ENCODE data around the gene GAGE12G. TPM values are rescaled to one million over a fixed set of nuclear protein-coding genes. Genes with fewer than 3 reads are reported as not detected.
"Not testable (repeated sequence)": the region's sequence is repeated elsewhere in the genome, so short reads cannot be mapped to it uniquely, and the experiment has no call there.

GAGE12G gene, protein sequence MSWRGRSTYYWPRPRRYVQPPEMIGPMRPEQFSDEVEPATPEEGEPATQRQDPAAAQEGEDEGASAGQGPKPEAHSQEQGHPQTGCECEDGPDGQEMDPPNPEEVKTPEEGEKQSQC
- not detected for total RNA-seq (ENCODE audit: unreplicated experiment)
- long read RNA-seq, result 0 reads

DNA sequence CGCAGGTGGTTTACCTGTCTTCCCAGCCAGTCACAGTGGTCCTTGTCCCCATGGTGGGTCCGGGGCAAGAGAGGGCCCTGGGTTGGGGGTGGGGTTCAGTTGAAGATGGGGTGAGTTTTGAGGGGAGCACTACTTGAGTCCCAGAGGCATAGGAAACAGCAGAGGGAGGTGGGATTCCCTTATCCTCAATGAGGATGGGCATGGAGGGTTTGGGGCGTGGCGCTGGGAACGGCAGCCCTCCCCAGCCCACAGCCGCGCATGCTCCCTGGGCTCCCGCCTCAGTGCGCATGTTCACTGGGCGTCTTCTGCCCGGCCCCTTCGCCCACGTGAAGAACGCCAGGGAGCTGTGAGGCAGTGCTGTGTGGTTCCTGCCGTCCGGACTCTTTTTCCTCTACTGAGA, at the start of gene GAGE12G:
Gene GAGE12G (plus strand): TSS at position 301 of the 400 bp plus-strand sequence. CDS start 1,155 bp downstream, outside the sequence.
- not testable (repeated sequence) for H3K4me3 Mint-ChIP-seq (ENCODE audit: unreplicated experiment); H3K4me1 Mint-ChIP-seq (ENCODE audit: low read depth, unreplicated experiment); H3K36me3 Mint-ChIP-seq (ENCODE audit: unreplicated experiment); DNase-seq; H3K9me3 Mint-ChIP-seq (ENCODE audit: unreplicated experiment); H3K27ac Mint-ChIP-seq (ENCODE audit: unreplicated experiment); H3K27me3 Mint-ChIP-seq (ENCODE audit: unreplicated experiment)

DNA sequence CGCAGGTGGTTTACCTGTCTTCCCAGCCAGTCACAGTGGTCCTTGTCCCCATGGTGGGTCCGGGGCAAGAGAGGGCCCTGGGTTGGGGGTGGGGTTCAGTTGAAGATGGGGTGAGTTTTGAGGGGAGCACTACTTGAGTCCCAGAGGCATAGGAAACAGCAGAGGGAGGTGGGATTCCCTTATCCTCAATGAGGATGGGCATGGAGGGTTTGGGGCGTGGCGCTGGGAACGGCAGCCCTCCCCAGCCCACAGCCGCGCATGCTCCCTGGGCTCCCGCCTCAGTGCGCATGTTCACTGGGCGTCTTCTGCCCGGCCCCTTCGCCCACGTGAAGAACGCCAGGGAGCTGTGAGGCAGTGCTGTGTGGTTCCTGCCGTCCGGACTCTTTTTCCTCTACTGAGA, 38.3 kb upstream of the GAGE12G start, which contains the start of gene GAGE12C:
Gene GAGE12C (plus strand): TSS at position 301 of the 400 bp plus-strand sequence. CDS start 1,155 bp downstream, outside the sequence.
- not testable (repeated sequence) for H3K27me3 Mint-ChIP-seq (ENCODE audit: unreplicated experiment); H3K4me1 Mint-ChIP-seq (ENCODE audit: low read depth, unreplicated experiment); H3K36me3 Mint-ChIP-seq (ENCODE audit: unreplicated experiment); DNase-seq; H3K9me3 Mint-ChIP-seq (ENCODE audit: unreplicated experiment); H3K4me3 Mint-ChIP-seq (ENCODE audit: unreplicated experiment); H3K27ac Mint-ChIP-seq (ENCODE audit: unreplicated experiment)

DNA sequence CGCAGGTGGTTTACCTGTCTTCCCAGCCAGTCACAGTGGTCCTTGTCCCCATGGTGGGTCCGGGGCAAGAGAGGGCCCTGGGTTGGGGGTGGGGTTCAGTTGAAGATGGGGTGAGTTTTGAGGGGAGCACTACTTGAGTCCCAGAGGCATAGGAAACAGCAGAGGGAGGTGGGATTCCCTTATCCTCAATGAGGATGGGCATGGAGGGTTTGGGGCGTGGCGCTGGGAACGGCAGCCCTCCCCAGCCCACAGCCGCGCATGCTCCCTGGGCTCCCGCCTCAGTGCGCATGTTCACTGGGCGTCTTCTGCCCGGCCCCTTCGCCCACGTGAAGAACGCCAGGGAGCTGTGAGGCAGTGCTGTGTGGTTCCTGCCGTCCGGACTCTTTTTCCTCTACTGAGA, 28.8 kb upstream of the GAGE12G start, which contains the start of gene GAGE12D:
Gene GAGE12D (plus strand): TSS at position 301 of the 400 bp plus-strand sequence. CDS start 1,155 bp downstream, outside the sequence.
- not testable (repeated sequence) for H3K9me3 Mint-ChIP-seq (ENCODE audit: unreplicated experiment); DNase-seq; H3K4me1 Mint-ChIP-seq (ENCODE audit: low read depth, unreplicated experiment); H3K4me3 Mint-ChIP-seq (ENCODE audit: unreplicated experiment); H3K36me3 Mint-ChIP-seq (ENCODE audit: unreplicated experiment); H3K27me3 Mint-ChIP-seq (ENCODE audit: unreplicated experiment); H3K27ac Mint-ChIP-seq (ENCODE audit: unreplicated experiment)

DNA sequence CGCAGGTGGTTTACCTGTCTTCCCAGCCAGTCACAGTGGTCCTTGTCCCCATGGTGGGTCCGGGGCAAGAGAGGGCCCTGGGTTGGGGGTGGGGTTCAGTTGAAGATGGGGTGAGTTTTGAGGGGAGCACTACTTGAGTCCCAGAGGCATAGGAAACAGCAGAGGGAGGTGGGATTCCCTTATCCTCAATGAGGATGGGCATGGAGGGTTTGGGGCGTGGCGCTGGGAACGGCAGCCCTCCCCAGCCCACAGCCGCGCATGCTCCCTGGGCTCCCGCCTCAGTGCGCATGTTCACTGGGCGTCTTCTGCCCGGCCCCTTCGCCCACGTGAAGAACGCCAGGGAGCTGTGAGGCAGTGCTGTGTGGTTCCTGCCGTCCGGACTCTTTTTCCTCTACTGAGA, 19.2 kb upstream of the GAGE12G start, which contains the start of gene GAGE12E:
Gene GAGE12E (plus strand): TSS at position 301 of the 400 bp plus-strand sequence. CDS start 1,155 bp downstream, outside the sequence.
- DNase-seq; H3K4me1 Mint-ChIP-seq (ENCODE audit: low read depth, unreplicated experiment); H3K36me3 Mint-ChIP-seq (ENCODE audit: unreplicated experiment); H3K9me3 Mint-ChIP-seq (ENCODE audit: unreplicated experiment); H3K27ac Mint-ChIP-seq (ENCODE audit: unreplicated experiment); H3K4me3 Mint-ChIP-seq (ENCODE audit: unreplicated experiment); H3K27me3 Mint-ChIP-seq (ENCODE audit: unreplicated experiment): not testable (repeated sequence)

DNA sequence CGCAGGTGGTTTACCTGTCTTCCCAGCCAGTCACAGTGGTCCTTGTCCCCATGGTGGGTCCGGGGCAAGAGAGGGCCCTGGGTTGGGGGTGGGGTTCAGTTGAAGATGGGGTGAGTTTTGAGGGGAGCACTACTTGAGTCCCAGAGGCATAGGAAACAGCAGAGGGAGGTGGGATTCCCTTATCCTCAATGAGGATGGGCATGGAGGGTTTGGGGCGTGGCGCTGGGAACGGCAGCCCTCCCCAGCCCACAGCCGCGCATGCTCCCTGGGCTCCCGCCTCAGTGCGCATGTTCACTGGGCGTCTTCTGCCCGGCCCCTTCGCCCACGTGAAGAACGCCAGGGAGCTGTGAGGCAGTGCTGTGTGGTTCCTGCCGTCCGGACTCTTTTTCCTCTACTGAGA, 9.7 kb upstream of the GAGE12G start, which contains the start of gene GAGE12F:
Gene GAGE12F (plus strand): TSS at position 301 of the 400 bp plus-strand sequence. CDS start 1,155 bp downstream, outside the sequence.
- H3K27ac Mint-ChIP-seq (ENCODE audit: unreplicated experiment); H3K36me3 Mint-ChIP-seq (ENCODE audit: unreplicated experiment); H3K4me3 Mint-ChIP-seq (ENCODE audit: unreplicated experiment): not testable (repeated sequence)

DNA sequence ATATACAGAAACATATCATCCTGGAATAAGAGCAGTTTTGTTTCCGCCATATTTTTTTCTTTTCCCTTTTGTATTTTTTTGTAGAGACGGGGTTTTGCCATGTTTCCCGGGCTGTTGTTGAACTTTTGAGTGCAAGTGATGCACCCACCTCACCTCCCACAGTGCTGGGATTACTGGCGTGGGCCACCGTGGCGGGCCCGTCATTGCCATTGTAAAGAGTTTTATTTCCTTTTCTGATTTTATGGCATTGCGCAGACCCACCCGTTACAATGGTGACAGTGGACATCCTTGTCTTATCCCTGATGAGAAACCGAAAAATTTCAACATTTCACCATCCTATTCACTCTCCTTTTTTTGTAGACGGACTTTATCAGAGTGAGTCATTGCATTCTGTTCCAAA, 1.5 kb upstream of the GAGE12G start:
- not testable (repeated sequence) for H3K4me3 Mint-ChIP-seq (ENCODE audit: unreplicated experiment)

More for the DNA sequence above, 9.7 kb upstream of the GAGE12G start, which contains the start of gene GAGE12F:
- H3K27me3 Mint-ChIP-seq (ENCODE audit: unreplicated experiment); H3K4me1 Mint-ChIP-seq (ENCODE audit: low read depth, unreplicated experiment); DNase-seq; H3K9me3 Mint-ChIP-seq (ENCODE audit: unreplicated experiment): not testable (repeated sequence)

DNA sequence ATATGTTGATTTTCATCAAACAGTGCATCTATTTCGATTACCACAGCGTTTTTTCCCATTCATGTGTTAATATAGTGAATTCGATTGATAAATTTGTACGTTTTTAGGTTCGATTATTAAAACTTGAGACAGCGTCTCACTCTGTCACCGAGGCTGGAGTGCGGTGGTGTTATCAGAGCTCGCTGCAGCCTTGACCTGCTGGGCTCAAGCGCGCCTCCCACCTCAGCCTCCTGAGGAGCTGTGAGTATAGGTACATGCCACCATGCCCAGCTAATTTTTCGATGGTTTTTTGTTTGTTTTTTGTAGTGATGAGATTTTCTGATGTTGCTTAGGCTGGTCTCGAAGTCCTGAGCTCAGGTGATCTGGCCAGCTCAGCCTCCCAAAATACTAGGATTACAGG, 1.0 kb upstream of the GAGE12G start:
- DNase-seq; H3K9me3 Mint-ChIP-seq (ENCODE audit: unreplicated experiment); H3K36me3 Mint-ChIP-seq (ENCODE audit: unreplicated experiment); H3K27ac Mint-ChIP-seq (ENCODE audit: unreplicated experiment); H3K27me3 Mint-ChIP-seq (ENCODE audit: unreplicated experiment); H3K4me1 Mint-ChIP-seq (ENCODE audit: low read depth, unreplicated experiment); H3K4me3 Mint-ChIP-seq (ENCODE audit: unreplicated experiment): not testable (repeated sequence)

More for the DNA sequence above, 1.5 kb upstream of the GAGE12G start:
- H3K27me3 Mint-ChIP-seq (ENCODE audit: unreplicated experiment); H3K4me1 Mint-ChIP-seq (ENCODE audit: low read depth, unreplicated experiment); H3K27ac Mint-ChIP-seq (ENCODE audit: unreplicated experiment); H3K9me3 Mint-ChIP-seq (ENCODE audit: unreplicated experiment); H3K36me3 Mint-ChIP-seq (ENCODE audit: unreplicated experiment): not testable (repeated sequence)
- DNase-seq, result peak; percentile 2

DNA sequence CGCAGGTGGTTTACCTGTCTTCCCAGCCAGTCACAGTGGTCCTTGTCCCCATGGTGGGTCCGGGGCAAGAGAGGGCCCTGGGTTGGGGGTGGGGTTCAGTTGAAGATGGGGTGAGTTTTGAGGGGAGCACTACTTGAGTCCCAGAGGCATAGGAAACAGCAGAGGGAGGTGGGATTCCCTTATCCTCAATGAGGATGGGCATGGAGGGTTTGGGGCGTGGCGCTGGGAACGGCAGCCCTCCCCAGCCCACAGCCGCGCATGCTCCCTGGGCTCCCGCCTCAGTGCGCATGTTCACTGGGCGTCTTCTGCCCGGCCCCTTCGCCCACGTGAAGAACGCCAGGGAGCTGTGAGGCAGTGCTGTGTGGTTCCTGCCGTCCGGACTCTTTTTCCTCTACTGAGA, 9.4 kb downstream of the GAGE12G start, which contains the start of gene GAGE12H:
Gene GAGE12H (plus strand): TSS at position 301 of the 400 bp plus-strand sequence. CDS start 1,155 bp downstream, outside the sequence.
- not testable (repeated sequence) for DNase-seq; H3K27me3 Mint-ChIP-seq (ENCODE audit: unreplicated experiment); H3K9me3 Mint-ChIP-seq (ENCODE audit: unreplicated experiment); H3K36me3 Mint-ChIP-seq (ENCODE audit: unreplicated experiment); H3K4me1 Mint-ChIP-seq (ENCODE audit: low read depth, unreplicated experiment); H3K27ac Mint-ChIP-seq (ENCODE audit: unreplicated experiment); H3K4me3 Mint-ChIP-seq (ENCODE audit: unreplicated experiment)

DNA sequence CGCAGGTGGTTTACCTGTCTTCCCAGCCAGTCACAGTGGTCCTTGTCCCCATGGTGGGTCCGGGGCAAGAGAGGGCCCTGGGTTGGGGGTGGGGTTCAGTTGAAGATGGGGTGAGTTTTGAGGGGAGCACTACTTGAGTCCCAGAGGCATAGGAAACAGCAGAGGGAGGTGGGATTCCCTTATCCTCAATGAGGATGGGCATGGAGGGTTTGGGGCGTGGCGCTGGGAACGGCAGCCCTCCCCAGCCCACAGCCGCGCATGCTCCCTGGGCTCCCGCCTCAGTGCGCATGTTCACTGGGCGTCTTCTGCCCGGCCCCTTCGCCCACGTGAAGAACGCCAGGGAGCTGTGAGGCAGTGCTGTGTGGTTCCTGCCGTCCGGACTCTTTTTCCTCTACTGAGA, 19.0 kb downstream of the GAGE12G start, which contains the start of gene GAGE2A:
Gene GAGE2A (plus strand): TSS at position 301 of the 400 bp plus-strand sequence. CDS start 1,155 bp downstream, outside the sequence.
- H3K9me3 Mint-ChIP-seq (ENCODE audit: unreplicated experiment); DNase-seq; H3K36me3 Mint-ChIP-seq (ENCODE audit: unreplicated experiment); H3K4me3 Mint-ChIP-seq (ENCODE audit: unreplicated experiment); H3K4me1 Mint-ChIP-seq (ENCODE audit: low read depth, unreplicated experiment); H3K27ac Mint-ChIP-seq (ENCODE audit: unreplicated experiment); H3K27me3 Mint-ChIP-seq (ENCODE audit: unreplicated experiment): not testable (repeated sequence)

DNA sequence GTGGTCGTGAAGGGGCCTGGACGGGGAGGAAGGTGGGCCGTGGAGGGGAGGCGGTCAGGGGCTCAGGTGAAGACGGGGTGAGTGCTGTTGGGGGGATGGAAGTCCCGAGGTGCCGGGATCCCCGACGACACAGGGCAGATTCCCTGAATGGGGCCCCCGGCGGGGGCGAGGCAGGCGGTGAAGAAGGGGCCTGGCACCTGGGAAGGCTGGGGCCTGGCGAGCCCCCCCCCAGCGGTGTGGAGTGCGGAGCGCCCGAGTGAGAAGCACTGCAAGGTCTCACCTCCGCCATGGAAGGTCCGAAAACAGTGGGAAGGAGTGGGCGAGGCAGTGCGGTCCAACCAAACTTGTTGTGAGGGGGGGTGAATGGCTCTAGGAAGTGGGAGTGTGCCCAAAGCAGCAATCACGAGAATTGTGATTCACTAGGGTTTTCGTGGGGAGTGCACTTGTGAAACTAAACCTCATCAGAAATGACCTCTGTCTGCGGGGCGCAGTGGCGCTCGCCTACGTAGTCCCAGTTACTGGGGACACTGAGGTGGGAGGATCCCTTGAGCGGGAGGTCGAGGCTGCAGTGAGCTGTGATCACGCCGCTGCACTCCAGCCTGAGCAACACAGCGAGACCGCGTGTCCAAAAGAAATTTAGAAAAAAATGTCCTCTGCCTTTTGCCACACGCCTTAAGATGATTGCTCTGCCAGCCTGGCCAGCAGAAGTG, 19.7 kb downstream of the GAGE12G start:
- H3K4me1 Mint-ChIP-seq (ENCODE audit: low read depth, unreplicated experiment); H3K36me3 Mint-ChIP-seq (ENCODE audit: unreplicated experiment); H3K4me3 Mint-ChIP-seq (ENCODE audit: unreplicated experiment); H3K27me3 Mint-ChIP-seq (ENCODE audit: unreplicated experiment); H3K27ac Mint-ChIP-seq (ENCODE audit: unreplicated experiment); H3K9me3 Mint-ChIP-seq (ENCODE audit: unreplicated experiment): not testable (repeated sequence)
- DNase-seq, result peak; percentile 18

DNA sequence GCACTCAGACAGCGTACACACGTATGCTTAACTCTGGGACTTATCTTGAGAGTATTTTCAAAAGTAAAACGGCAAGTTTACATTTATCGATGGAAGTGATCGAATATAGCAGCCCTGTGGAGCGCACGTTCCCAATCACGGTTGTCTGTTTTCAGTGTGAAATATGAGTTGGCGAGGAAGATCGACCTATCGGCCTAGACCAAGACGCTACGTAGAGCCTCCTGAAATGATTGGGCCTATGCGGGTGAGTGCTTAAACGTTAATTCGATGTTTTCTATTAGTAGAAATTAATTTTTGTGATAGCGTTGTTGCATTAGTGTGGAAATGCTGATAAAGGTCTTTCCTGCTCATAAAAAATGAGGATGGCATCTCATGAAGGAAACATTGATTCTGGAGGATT, 20.3 kb downstream of the GAGE12G start:
- DNase-seq; H3K4me3 Mint-ChIP-seq (ENCODE audit: unreplicated experiment); H3K36me3 Mint-ChIP-seq (ENCODE audit: unreplicated experiment); H3K27ac Mint-ChIP-seq (ENCODE audit: unreplicated experiment); H3K4me1 Mint-ChIP-seq (ENCODE audit: low read depth, unreplicated experiment); H3K27me3 Mint-ChIP-seq (ENCODE audit: unreplicated experiment); H3K9me3 Mint-ChIP-seq (ENCODE audit: unreplicated experiment): not testable (repeated sequence)

DNA sequence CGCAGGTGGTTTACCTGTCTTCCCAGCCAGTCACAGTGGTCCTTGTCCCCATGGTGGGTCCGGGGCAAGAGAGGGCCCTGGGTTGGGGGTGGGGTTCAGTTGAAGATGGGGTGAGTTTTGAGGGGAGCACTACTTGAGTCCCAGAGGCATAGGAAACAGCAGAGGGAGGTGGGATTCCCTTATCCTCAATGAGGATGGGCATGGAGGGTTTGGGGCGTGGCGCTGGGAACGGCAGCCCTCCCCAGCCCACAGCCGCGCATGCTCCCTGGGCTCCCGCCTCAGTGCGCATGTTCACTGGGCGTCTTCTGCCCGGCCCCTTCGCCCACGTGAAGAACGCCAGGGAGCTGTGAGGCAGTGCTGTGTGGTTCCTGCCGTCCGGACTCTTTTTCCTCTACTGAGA, 28.5 kb downstream of the GAGE12G start, which contains the start of gene GAGE1:
Gene GAGE1 (plus strand): TSS at position 301 of the 400 bp plus-strand sequence. CDS start 1,155 bp downstream, outside the sequence.
- not testable (repeated sequence) for H3K36me3 Mint-ChIP-seq (ENCODE audit: unreplicated experiment); H3K27me3 Mint-ChIP-seq (ENCODE audit: unreplicated experiment); H3K9me3 Mint-ChIP-seq (ENCODE audit: unreplicated experiment); H3K4me1 Mint-ChIP-seq (ENCODE audit: low read depth, unreplicated experiment); H3K4me3 Mint-ChIP-seq (ENCODE audit: unreplicated experiment); DNase-seq; H3K27ac Mint-ChIP-seq (ENCODE audit: unreplicated experiment)
